Hematopoietic multipotent progenitor cell (in vitro differentiated cells): ENCODE measurements around the gene SLC66A1. TPM values are rescaled to one million over a fixed set of nuclear protein-coding genes. Genes with fewer than 3 reads are reported as not detected.
"Not testable (repeated sequence)": the region's sequence is repeated elsewhere in the genome, so short reads cannot be mapped to it uniquely, and the experiment has no call there.

Source experiments
- DNase-seq, 3 donors: peaks; one replicate each; pipeline ENCODE4 v3.0.0-alpha.2; 2011 to 2015; ENCODE audit warnings: low read depth in 2 of 3, low spot score in 2 of 3
- total RNA-seq: library from RNA; depleted of rRNA; stranded (reverse); fragments of >200 nt; gene quantifications from one replicate; pipeline ENCODE4 v1.2.3, GENCODE V29; 2012

Gene SLC66A1
- 21.5 TPM for total RNA-seq

GRCh38 chr1:19311931-19312781 is at the start of gene SLC66A1, which contains the start of gene AKR7A2:
Gene SLC66A1 (plus strand): TSS chr1:19312326. CDS start chr1:19317678, 5,352 bp downstream.
Gene AKR7A2 (minus strand): TSS chr1:19312144. CDS start chr1:19312124, 20 bp downstream.
- peak; percentile 78 to 91 (median 87) for DNase-seq

- DNase-seq, result no peak
These were observed 49.4 kb upstream of the SLC66A1 start for GRCh38 chr1:19262744-19263143.

GRCh38 chr1:19268445-19268844 is 43.7 kb upstream of the SLC66A1 start:
- no peak for DNase-seq

GRCh38 chr1:19269427-19270342 is 42.4 kb upstream of the SLC66A1 start:
- DNase-seq, result not testable (repeated sequence)

GRCh38 chr1:19270343-19270730 is 41.8 kb upstream of the SLC66A1 start:
- not testable (repeated sequence) for DNase-seq

- no peak for DNase-seq
These were observed 40.1 kb upstream of the SLC66A1 start for GRCh38 chr1:19272064-19272463.

- no peak for DNase-seq
These were observed 38.9 kb upstream of the SLC66A1 start for GRCh38 chr1:19273106-19273843.

GRCh38 chr1:19273844-19274531 is 38.1 kb upstream of the SLC66A1 start:
- peak in 1 of 3 donors; percentile 4 for DNase-seq

GRCh38 chr1:19274636-19275035 is 37.5 kb upstream of the SLC66A1 start:
- DNase-seq, result no peak

GRCh38 chr1:19283891-19284290 is 28.2 kb upstream of the SLC66A1 start:
- DNase-seq, result no peak

- no peak for DNase-seq
These were observed 27.2 kb upstream of the SLC66A1 start for GRCh38 chr1:19284881-19285280.

GRCh38 chr1:19285366-19285765 is 26.8 kb upstream of the SLC66A1 start:
- not testable (repeated sequence) for DNase-seq

- DNase-seq, result not testable (repeated sequence)
These were observed 26.3 kb upstream of the SLC66A1 start for GRCh38 chr1:19285807-19286206.

- no peak for DNase-seq
These were observed 24.5 kb upstream of the SLC66A1 start for GRCh38 chr1:19287436-19288185.

- DNase-seq, result peak in 2 of 3 donors; percentile 58 to 69
These were observed 23.5 kb upstream of the SLC66A1 start, which contains the start of gene AKR7A3 for GRCh38 chr1:19288324-19289241. Gene AKR7A3 (minus strand): TSS chr1:19288770. CDS start chr1:19288709, 61 bp downstream.

GRCh38 chr1:19289244-19289643 is 22.9 kb upstream of the SLC66A1 start:
- DNase-seq, result no peak

GRCh38 chr1:19294638-19295037 is 17.5 kb upstream of the SLC66A1 start:
- no peak for DNase-seq

GRCh38 chr1:19300211-19300610 is 11.9 kb upstream of the SLC66A1 start:
- DNase-seq, result no peak
